ENCODE data around the gene MRPS11. TPM values are rescaled to one million over a fixed set of nuclear protein-coding genes. Genes with fewer than 3 reads are reported as not detected.
A peak's percentile ranks its signal among the peaks of the same experiment; 100 is the strongest.
"Not testable (repeated sequence)": the region's sequence is repeated elsewhere in the genome, so short reads cannot be mapped to it uniquely, and the experiment has no call there.

The MRPS11 gene
- total and polyA plus RNA-seq, 3 donors from 2014 or later, result 33.2 to 82.4 (median 33.9) TPM

- DNase-seq, result no peak
- Histone ChIP-seq H3K9me3 (no peaks in the 10 kb centered on the region), H3K36me3 (ENCODE audit: low read depth, missing control alignments) (no peaks in the 10 kb centered on the region), H3K4me3 (no peak overlapping the region), H3K27me3 (no peaks in the 10 kb centered on the region), H3K27ac (no peak overlapping the region), H3K4me1 (peaks cover 4% of the 10 kb centered on the region)
- intact Hi-C loops (cut with DNase I; ENCODE audit: low total_unique reads), result no loop called here
- TF ChIP-seq CTCF (IDR thresholded peaks at IDR 0.05), result no peak
- no peak for TF ChIP-seq POLR2A (IDR thresholded peaks at IDR 0.05)
- 94 to 95% methylated on average over 3 of the region's 3 CpGs for WGBS, 2 donors
Observed at GRCh38 chr15:88456733-88457132, 10.8 kb upstream of the MRPS11 start.

- Histone ChIP-seq H3K36me3 (ENCODE audit: low read depth, missing control alignments) (no peaks in the 10 kb centered on the region), H3K27me3 (no peaks in the 10 kb centered on the region), H3K4me1 (peaks cover 17% of the 10 kb centered on the region), H3K4me3 (no peak overlapping the region), H3K9me3 (no peaks in the 10 kb centered on the region), H3K27ac (no peak overlapping the region)
- DNase-seq, result no peak
- TF ChIP-seq POLR2A (IDR thresholded peaks at IDR 0.05) (no peak), CTCF (IDR thresholded peaks at IDR 0.05) (no peak)
- 56 to 64% methylated on average over 2 of the region's 2 CpGs for WGBS, 2 donors
- intact Hi-C loops (cut with DNase I; ENCODE audit: low total_unique reads), result no loop called here
Observed at GRCh38 chr15:88463870-88464532, 3.5 kb upstream of the MRPS11 start.

GRCh38 chr15:88465633-88466224 is 1.8 kb upstream of the MRPS11 start:
- no peaks in the 10 kb centered on the region for H3K27me3 ChIP-seq
- no peaks in the 10 kb centered on the region for H3K9me3 ChIP-seq
- no peaks in the 10 kb centered on the region for H3K36me3 ChIP-seq (ENCODE audit: low read depth, missing control alignments)
- 84 to 92% methylated on average over 4 of the region's 4 CpGs for WGBS, 2 donors
- TF ChIP-seq CTCF (IDR thresholded peaks at IDR 0.05), result no peak
- no peak for TF ChIP-seq POLR2A (IDR thresholded peaks at IDR 0.05)
- H3K27ac ChIP-seq, result no peak overlapping the region
- peaks cover 17% of the 10 kb centered on the region for H3K4me1 ChIP-seq
- no peak overlapping the region for H3K4me3 ChIP-seq
- DNase-seq, result no peak
- intact Hi-C loops (cut with DNase I; ENCODE audit: low total_unique reads), result no loop called here

GRCh38 chr15:88467935-88468528 is 524 bp downstream of the MRPS11 start:
- peak overlapping the region; percentile 75 to 90 for H3K27ac ChIP-seq
- no peaks in the 10 kb centered on the region for H3K9me3 ChIP-seq
- no peaks in the 10 kb centered on the region for H3K36me3 ChIP-seq (ENCODE audit: low read depth, missing control alignments)
- 1% methylated on average over 13 to 17 of the region's 17 CpGs for WGBS, 2 donors
- peaks cover 17% of the 10 kb centered on the region for H3K4me1 ChIP-seq
- peak overlapping the region; percentile 67 to 85 for H3K4me3 ChIP-seq
- no peak for DNase-seq
- TF ChIP-seq POLR2A (IDR thresholded peaks at IDR 0.05) (no peak), CTCF (IDR thresholded peaks at IDR 0.05) (no peak)
- intact Hi-C loops (cut with DNase I; ENCODE audit: low total_unique reads), result no loop called here
- no peaks in the 10 kb centered on the region for H3K27me3 ChIP-seq

- DNase-seq; H3K9me3 ChIP-seq; H3K36me3 ChIP-seq (ENCODE audit: low read depth, missing control alignments); intact Hi-C loops (cut with DNase I; ENCODE audit: low total_unique reads); H3K27ac ChIP-seq; H3K27me3 ChIP-seq; H3K4me3 ChIP-seq: not testable (repeated sequence)
- 87 to 88% methylated on average over 10 of the region's 10 CpGs for WGBS, 2 donors
- peaks cover 17% of the 10 kb centered on the region for H3K4me1 ChIP-seq
Observed at GRCh38 chr15:88468721-88469120, 1.2 kb downstream of the MRPS11 start.
